Thoracic aorta (tissue), 2 donors: ENCODE measurements around the gene PLD6. TPM values are rescaled to one million over a fixed set of nuclear protein-coding genes. Genes with fewer than 3 reads are reported as not detected.

Experiments used
- ATAC-seq: fragments of 150-250 bp; one replicate; pipeline ENCODE4 v1.8.0; 2017; ENCODE audit warnings: low read depth; ENCODE audit not compliant: insufficient number of reproducible peaks, low FRiP score
- DNase-seq: peaks from one replicate; pipeline ENCODE4 v3.0.0-alpha.2; 2020; ENCODE audit warnings: low spot score
- H3K27ac ChIP-seq, 2 donors: fragments of 200-600 bp; sonication (generic); 1 replicate in 1 of 2; 2 replicates in 1 of 2; pipeline ENCODE4 v1.5.1; 2016; ENCODE audit warnings: mild to moderate bottlenecking in 2 of 2, moderate library complexity in 2 of 2
- H3K27me3 ChIP-seq: fragments of 200-600 bp; sonication (generic); replicated peaks from 2 replicates; pipeline ENCODE4 v1.6.0; 2016; ENCODE audit warnings: mild to moderate bottlenecking; ENCODE audit not compliant: insufficient read depth
- H3K36me3 ChIP-seq: fragments of 200-600 bp; sonication (generic); one replicate; pipeline ENCODE4 v1.5.1; 2016
- H3K4me1 ChIP-seq, 2 donors: fragments of 200-600 bp; sonication (generic); 1 replicate in 1 of 2; 2 replicates in 1 of 2; pipeline versions ENCODE4 v1.5.1 to v1.6.0; 2016; ENCODE audit warnings: low read depth in 2 of 2, mild to moderate bottlenecking in 1 of 2; ENCODE audit not compliant: control insufficient read depth in 1 of 2
- H3K4me3 ChIP-seq: fragments of 200-600 bp; sonication (generic); 2 replicates; pipeline ENCODE4 v1.5.1; 2016; ENCODE audit warnings: mild to moderate bottlenecking
- H3K9me3 ChIP-seq: fragments of 200-600 bp; sonication (generic); 2 replicates; pipeline ENCODE4 v1.5.1; 2016
- CTCF ChIP-seq: fragments of 200-600 bp; sonication (generic); IDR thresholded peaks from one replicate; pipeline ENCODE4 v1.5.1; 2019; ENCODE audit warnings: antibody characterized with exemption
- total RNA-seq, 2 donors: library from RNA; depleted of rRNA; stranded (reverse); fragments of >200 nt; gene quantifications; one replicate each; pipeline versions ENCODE4 v1.1.0 to v1.2.3, GENCODE V29; 2016

Gene PLD6
- total RNA-seq, 2 donors from 2014 or later = 0.68 to 5.5 TPM

DNA sequence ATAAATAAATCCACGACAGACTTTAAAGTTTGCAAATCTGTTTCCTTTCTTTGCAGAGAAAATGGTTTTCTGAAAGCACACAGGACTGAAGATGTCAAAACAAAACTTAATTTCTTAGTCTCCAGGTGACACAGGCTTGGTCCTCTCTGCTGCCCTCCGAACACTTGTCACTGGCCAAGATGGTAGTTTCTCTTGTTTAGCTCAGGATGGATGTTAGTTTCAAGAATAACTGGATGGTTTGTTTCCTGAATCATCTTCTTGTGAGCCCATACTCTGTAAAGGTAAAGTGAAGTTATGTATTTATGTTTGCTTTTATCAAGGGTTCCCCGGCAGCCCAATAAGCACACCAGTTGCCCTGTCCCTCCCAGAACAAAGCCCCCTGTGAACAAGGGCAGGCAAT lies 40.7 kb upstream of the PLD6 start:
- Histone ChIP-seq H3K27me3 (no peaks in the 10 kb centered on the region), H3K4me3 (no peak overlapping the region), H3K27ac (no peak overlapping the region), H3K36me3 (peaks cover 16% of the 10 kb centered on the region), H3K4me1 (no peaks in the 10 kb centered on the region), H3K9me3 (no peaks in the 10 kb centered on the region)
- ATAC-seq (no peak), DNase-seq (no peak)
- no peak for TF ChIP-seq CTCF

GRCh38 chr17:17243163-17243562 lies 37.0 kb upstream of the PLD6 start:
- no peak overlapping the region for H3K27ac ChIP-seq
- no peak for TF ChIP-seq CTCF
- no peaks in the 10 kb centered on the region for H3K9me3 ChIP-seq
- H3K36me3 ChIP-seq = peaks cover 9% of the 10 kb centered on the region
- H3K4me1 ChIP-seq = peaks cover 0 to 12% of the 10 kb centered on the region in 2 donors
- no peak for DNase-seq
- H3K27me3 ChIP-seq = no peaks in the 10 kb centered on the region
- H3K4me3 ChIP-seq = no peak overlapping the region
- no peak for ATAC-seq

GRCh38 chr17:17242246-17242645 lies 36.1 kb upstream of the PLD6 start:
- H3K36me3 ChIP-seq = peaks cover 6% of the 10 kb centered on the region
- H3K4me3 ChIP-seq = no peak overlapping the region
- no peak for ATAC-seq
- no peaks in the 10 kb centered on the region for H3K27me3 ChIP-seq
- no peaks in the 10 kb centered on the region for H3K9me3 ChIP-seq
- no peak overlapping the region for H3K27ac ChIP-seq
- TF ChIP-seq CTCF = no peak
- peaks cover 0 to 12% of the 10 kb centered on the region in 2 donors for H3K4me1 ChIP-seq
- DNase-seq = no peak

DNA sequence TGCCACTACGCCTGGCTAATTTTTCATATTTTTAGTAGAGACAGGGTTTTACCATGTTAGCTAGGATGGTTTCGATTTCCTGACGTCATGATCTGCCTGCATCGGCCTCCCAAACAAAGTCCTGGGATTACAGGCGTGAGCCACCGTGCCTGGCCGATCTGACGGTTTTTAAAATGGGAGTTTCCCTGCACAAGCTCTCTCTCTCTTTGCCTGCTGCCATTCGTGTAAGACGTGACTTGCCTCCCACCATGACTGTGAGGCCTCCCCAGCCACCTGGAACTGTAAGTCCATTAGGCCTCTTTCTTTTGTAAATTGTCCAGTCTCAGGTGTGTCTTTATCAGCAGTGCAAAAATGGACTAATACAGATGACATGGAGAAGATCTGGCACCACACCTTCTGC lies 35.5 kb upstream of the PLD6 start:
- TF ChIP-seq CTCF = no peak
- H3K4me3 ChIP-seq = no peak overlapping the region
- H3K27ac ChIP-seq = no peak overlapping the region
- no peaks in the 10 kb centered on the region for H3K36me3 ChIP-seq
- ATAC-seq = no peak
- H3K9me3 ChIP-seq = no peaks in the 10 kb centered on the region
- no peak for DNase-seq
- H3K27me3 ChIP-seq = no peaks in the 10 kb centered on the region
- peaks cover 0 to 12% of the 10 kb centered on the region in 2 donors for H3K4me1 ChIP-seq

- ATAC-seq = no peak
- no peak for DNase-seq
- peaks cover 0 to 23% of the 10 kb centered on the region in 2 donors for H3K4me1 ChIP-seq
- no peak overlapping the region for H3K4me3 ChIP-seq
- no peak for TF ChIP-seq CTCF
- no peak overlapping the region for H3K27ac ChIP-seq
- no peaks in the 10 kb centered on the region for H3K36me3 ChIP-seq
- H3K9me3 ChIP-seq = no peaks in the 10 kb centered on the region
- no peaks in the 10 kb centered on the region for H3K27me3 ChIP-seq
Measured at GRCh38 chr17:17239832-17240231, 33.7 kb upstream of the PLD6 start.
